K562 (cell line): ENCODE measurements around the gene CEACAM5.

Experiments
- EHMT2 ChIP-seq: fragments of 450-650 bp; IDR thresholded peaks from 2 replicates; pipeline ENCODE4 v1.6.1; 2018; ENCODE audit warnings: antibody characterized with exemption
- ETV1 ChIP-seq: fragments of 450-650 bp; conservative IDR thresholded peaks from 2 replicates; pipeline ENCODE4 v1.6.1; 2016; ENCODE audit warnings: missing genetic modification characterization, control low read depth, low read depth, missing compliant biosample characterization
- GABPB1 ChIP-seq: sonication (generic); formaldehyde crosslinking; IDR thresholded peaks from 2 replicates; pipeline ENCODE4 v1.8.0; 2022; ENCODE audit warnings: mild to moderate bottlenecking, missing genetic modification reagents
- NFYB ChIP-seq: IDR thresholded peaks from 2 replicates; pipeline ENCODE4 v1.6.1; 2011; ENCODE audit warnings: mild to moderate bottlenecking, moderate library complexity; ENCODE audit not compliant: insufficient read length; ENCODE audit errors: extremely low read depth
- RBM34 ChIP-seq: fragments of 200-400 bp; formaldehyde crosslinking; IDR thresholded peaks from 2 replicates; pipeline ENCODE4 v1.6.1; 2018; ENCODE audit warnings: low read length, borderline replicate concordance; ENCODE audit not compliant: insufficient read depth
- SIN3A ChIP-seq, 2 experiments: fragments of 150-350 bp in 1 of 2; IDR thresholded peaks; 2 replicates each; pipeline ENCODE4 v1.6.1; 2011 to 2016; ENCODE audit warnings: borderline replicate concordance in 2 of 2, low read depth in 2 of 2, low read length in 2 of 2, mild to moderate bottlenecking in 2 of 2, moderate library complexity in 2 of 2; ENCODE audit not compliant: control insufficient read depth in 1 of 2
- TAF15 ChIP-seq: fragments of 200-400 bp; formaldehyde crosslinking; IDR thresholded peaks from 2 replicates; pipeline ENCODE4 v1.6.1; 2017; ENCODE audit warnings: mild to moderate bottlenecking, low read depth, low read length, moderate library complexity
- TARDBP ChIP-seq: fragments of 450-650 bp; IDR thresholded peaks from 2 replicates; pipeline ENCODE4 v1.6.1; 2016
- TF ChIP-seq, protein P1 (sequence below), 2 experiments: IDR thresholded peaks; 2 replicates each; pipeline ENCODE4 v1.6.1; 2011; ENCODE audit warnings: borderline replicate concordance in 1 of 2, control low read depth in 1 of 2, low read depth in 1 of 2, low read length in 1 of 2, mild to moderate bottlenecking in 1 of 2, mixed read lengths in 1 of 2, moderate library complexity in 1 of 2; ENCODE audit not compliant: insufficient read depth in 1 of 2, insufficient read length in 1 of 2, poor library complexity in 1 of 2, severe bottlenecking in 1 of 2; ENCODE audit errors: extremely low read depth in 1 of 2
- TF ChIP-seq, protein P2 (sequence below), 3 experiments: IDR thresholded peaks in 2 of 3; conservative IDR thresholded peaks in 1 of 3; 2 replicates each; pipeline ENCODE4 v1.5.1; 2011 to 2012; ENCODE audit warnings: low read length in 3 of 3, mild to moderate bottlenecking in 3 of 3, control low read depth in 2 of 3, improper control_type of control experiment in 1 of 3, inconsistent platforms in 1 of 3, low read depth in 1 of 3, mixed read lengths in 1 of 3, moderate library complexity in 1 of 3; ENCODE audit not compliant: insufficient read depth in 2 of 3
- TF ChIP-seq, protein P3 (sequence below): fragments of 250-450 bp; sonication (Bioruptor Pico); IDR thresholded peaks from 2 replicates; pipeline ENCODE4 v1.9.0; 2021; ENCODE audit warnings: mild to moderate bottlenecking
- TF ChIP-seq, protein P4 (sequence below): sonication (generic); formaldehyde crosslinking; IDR thresholded peaks from 2 replicates; pipeline ENCODE4 v1.9.0; 2022; ENCODE audit warnings: mild to moderate bottlenecking, missing genetic modification reagents
- TF ChIP-seq, protein P5 (sequence below), 2 experiments: IDR thresholded peaks in 1 of 2; conservative IDR thresholded peaks in 1 of 2; 2 replicates each; pipeline ENCODE4 v1.6.1; 2016; ENCODE audit warnings: low read depth in 2 of 2, mild to moderate bottlenecking in 1 of 2, missing compliant biosample characterization in 1 of 2, missing genetic modification characterization in 1 of 2, moderate library complexity in 1 of 2
- TF ChIP-seq, protein P6 (sequence below): sonication (generic); formaldehyde crosslinking; IDR thresholded peaks from 2 replicates; pipeline ENCODE4 v1.5.0; 2020; ENCODE audit warnings: missing genetic modification reagents

DNA sequence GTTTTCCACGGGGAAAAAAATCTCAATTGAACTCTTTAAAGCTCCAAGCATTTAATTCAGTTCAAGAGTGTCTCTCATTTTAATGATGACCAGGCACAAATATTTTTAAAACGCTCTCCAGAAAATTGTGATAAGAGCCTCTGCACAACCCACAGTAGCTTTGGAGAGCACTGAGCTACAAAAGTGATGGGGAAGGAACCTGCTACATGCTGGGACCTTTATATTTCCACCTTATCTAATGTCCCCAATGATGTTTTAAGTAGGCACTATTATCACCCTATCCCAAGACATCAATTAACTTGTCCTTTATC, 32.8 kb downstream of the CEACAM5 start:
- TF ChIP-seq, protein P1, sequence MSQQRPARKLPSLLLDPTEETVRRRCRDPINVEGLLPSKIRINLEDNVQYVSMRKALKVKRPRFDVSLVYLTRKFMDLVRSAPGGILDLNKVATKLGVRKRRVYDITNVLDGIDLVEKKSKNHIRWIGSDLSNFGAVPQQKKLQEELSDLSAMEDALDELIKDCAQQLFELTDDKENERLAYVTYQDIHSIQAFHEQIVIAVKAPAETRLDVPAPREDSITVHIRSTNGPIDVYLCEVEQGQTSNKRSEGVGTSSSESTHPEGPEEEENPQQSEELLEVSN (IDR thresholded peaks at IDR 0.05; ENCODE audit: borderline replicate concordance in 1 of 2, extremely low read depth in 1 of 2, insufficient read depth in 1 of 2, insufficient read length in 1 of 2, low read depth in 1 of 2, low read length in 1 of 2, poor library complexity in 1 of 2, severe bottlenecking in 1 of 2), result no peak
- TF ChIP-seq TARDBP (no peak), SIN3A (IDR thresholded peaks at IDR 0.05; ENCODE audit: borderline replicate concordance in 2 of 2, control insufficient read depth in 1 of 2, low read depth in 2 of 2, low read length in 2 of 2) (no peak), NFYB (no peak), TAF15 (no peak), ETV1 (tag) (no peak), GABPB1 (CRISPR knock-in tag) (no peak), RBM34 (no peak), EHMT2 (no peak)
- TF ChIP-seq, protein P2, sequence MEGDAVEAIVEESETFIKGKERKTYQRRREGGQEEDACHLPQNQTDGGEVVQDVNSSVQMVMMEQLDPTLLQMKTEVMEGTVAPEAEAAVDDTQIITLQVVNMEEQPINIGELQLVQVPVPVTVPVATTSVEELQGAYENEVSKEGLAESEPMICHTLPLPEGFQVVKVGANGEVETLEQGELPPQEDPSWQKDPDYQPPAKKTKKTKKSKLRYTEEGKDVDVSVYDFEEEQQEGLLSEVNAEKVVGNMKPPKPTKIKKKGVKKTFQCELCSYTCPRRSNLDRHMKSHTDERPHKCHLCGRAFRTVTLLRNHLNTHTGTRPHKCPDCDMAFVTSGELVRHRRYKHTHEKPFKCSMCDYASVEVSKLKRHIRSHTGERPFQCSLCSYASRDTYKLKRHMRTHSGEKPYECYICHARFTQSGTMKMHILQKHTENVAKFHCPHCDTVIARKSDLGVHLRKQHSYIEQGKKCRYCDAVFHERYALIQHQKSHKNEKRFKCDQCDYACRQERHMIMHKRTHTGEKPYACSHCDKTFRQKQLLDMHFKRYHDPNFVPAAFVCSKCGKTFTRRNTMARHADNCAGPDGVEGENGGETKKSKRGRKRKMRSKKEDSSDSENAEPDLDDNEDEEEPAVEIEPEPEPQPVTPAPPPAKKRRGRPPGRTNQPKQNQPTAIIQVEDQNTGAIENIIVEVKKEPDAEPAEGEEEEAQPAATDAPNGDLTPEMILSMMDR (IDR thresholded peaks at IDR 0.05 in 2 of 3, conservative IDR thresholded peaks at IDR 0.05 in 1 of 3; ENCODE audit: insufficient read depth in 2 of 3, low read depth in 1 of 3, low read length in 3 of 3), result no peak
- TF ChIP-seq, protein P3, sequence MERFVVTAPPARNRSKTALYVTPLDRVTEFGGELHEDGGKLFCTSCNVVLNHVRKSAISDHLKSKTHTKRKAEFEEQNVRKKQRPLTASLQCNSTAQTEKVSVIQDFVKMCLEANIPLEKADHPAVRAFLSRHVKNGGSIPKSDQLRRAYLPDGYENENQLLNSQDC, result no peak
- TF ChIP-seq, protein P4, sequence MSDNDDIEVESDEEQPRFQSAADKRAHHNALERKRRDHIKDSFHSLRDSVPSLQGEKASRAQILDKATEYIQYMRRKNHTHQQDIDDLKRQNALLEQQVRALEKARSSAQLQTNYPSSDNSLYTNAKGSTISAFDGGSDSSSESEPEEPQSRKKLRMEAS (CRISPR knock-in tag), result no peak
- TF ChIP-seq, protein P5, sequence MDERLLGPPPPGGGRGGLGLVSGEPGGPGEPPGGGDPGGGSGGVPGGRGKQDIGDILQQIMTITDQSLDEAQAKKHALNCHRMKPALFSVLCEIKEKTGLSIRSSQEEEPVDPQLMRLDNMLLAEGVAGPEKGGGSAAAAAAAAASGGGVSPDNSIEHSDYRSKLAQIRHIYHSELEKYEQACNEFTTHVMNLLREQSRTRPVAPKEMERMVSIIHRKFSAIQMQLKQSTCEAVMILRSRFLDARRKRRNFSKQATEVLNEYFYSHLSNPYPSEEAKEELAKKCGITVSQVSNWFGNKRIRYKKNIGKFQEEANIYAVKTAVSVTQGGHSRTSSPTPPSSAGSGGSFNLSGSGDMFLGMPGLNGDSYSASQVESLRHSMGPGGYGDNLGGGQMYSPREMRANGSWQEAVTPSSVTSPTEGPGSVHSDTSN (CRISPR knock-in tag; IDR thresholded peaks at IDR 0.05; ENCODE audit: low read depth), result no peak
- TF ChIP-seq, protein P5 (tag; conservative IDR thresholded peaks at IDR 0.05; ENCODE audit: low read depth), result no peak
- TF ChIP-seq, protein P6, sequence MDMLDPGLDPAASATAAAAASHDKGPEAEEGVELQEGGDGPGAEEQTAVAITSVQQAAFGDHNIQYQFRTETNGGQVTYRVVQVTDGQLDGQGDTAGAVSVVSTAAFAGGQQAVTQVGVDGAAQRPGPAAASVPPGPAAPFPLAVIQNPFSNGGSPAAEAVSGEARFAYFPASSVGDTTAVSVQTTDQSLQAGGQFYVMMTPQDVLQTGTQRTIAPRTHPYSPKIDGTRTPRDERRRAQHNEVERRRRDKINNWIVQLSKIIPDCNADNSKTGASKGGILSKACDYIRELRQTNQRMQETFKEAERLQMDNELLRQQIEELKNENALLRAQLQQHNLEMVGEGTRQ (CRISPR knock-in tag), result no peak
